Bronchial epithelial cell (primary cell): ENCODE data around the gene IL2RA. TPM values are rescaled to one million over a fixed set of nuclear protein-coding genes. Genes with fewer than 3 reads are reported as not detected.

Source experiments
- DNase-seq: peaks from one replicate; pipeline ENCODE4 v3.0.0-alpha.2; 2010; ENCODE audit warnings: low read depth
- FAIRE-seq: peaks from 2 replicates; lab custom pipeline; 2011; peaks lifted over from hg19 to GRCh38; lab: Jason Lieb, UNC
- H3K27me3 ChIP-seq: 2 replicates; pipeline ENCODE4 v1.5.1; 2011; ENCODE audit warnings: low read length; ENCODE audit not compliant: control insufficient read depth, insufficient read depth
- H3K36me3 ChIP-seq: 2 replicates; pipeline ENCODE4 v1.5.1; 2011; ENCODE audit warnings: low read length; ENCODE audit not compliant: control insufficient read depth, insufficient read depth
- H3K4me3 ChIP-seq: 2 replicates; pipeline ENCODE4 v1.5.1; 2011; ENCODE audit warnings: mild to moderate bottlenecking, low read depth, low read length, control low read depth
- total RNA-seq: library from RNA; depleted of rRNA; stranded (reverse); fragments of >200 nt; gene quantifications from 2 replicates; pipeline ENCODE4 v1.2.1, GENCODE V29; 2014
- TF ChIP-seq, protein P1 (sequence below): IDR thresholded peaks from 2 replicates; pipeline ENCODE4 v1.5.1; 2011; ENCODE audit warnings: mild to moderate bottlenecking, moderate library complexity, low read length, control low read depth, inconsistent platforms; ENCODE audit not compliant: insufficient read depth, severe bottlenecking

IL2RA gene
- total RNA-seq, 1 donor from 2014 or later = not detected

DNA sequence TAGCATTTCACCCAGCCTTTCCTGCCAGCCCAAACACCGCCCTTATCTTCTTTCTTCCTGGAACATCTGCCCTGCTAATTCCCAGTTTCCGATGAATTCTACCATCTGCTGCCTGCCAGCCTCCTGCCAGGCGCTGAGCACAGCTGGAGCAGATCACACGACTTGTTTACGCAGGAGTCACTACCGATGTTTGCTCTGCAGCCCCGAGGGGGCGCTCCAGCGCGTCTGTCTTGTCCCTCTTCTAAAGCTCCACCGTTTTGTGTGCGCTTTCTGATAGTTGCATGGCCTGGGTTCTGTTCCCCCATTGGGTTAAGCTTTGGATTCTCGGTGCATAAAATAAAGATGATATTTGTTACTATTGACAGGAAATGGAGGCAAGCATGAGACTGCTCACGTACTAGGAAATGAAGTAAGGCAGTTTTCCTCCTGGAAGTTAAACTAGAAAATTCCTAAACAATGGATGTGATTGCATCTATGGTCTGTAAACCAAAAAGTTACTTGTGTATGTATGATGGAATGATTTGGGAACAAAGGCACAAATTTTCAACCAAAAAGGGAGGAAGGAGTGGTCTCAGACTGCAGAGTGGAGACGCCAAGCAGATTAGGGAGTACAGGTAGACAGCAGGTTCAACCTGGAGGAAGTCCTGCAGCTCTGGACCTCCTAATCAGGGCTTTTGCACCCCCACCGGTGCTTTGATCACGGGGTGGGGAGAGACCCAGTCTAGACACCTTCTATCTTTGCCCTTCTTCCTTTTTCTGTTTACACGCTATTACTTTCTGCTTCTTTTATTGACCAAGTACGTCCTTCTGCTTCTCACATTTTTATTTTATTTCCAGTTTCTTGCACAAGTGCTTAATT, 24.4 kb upstream of the IL2RA start:
- no peak overlapping the region for H3K4me3 ChIP-seq
- H3K36me3 ChIP-seq = no peaks in the 10 kb centered on the region
- TF ChIP-seq, protein P1, sequence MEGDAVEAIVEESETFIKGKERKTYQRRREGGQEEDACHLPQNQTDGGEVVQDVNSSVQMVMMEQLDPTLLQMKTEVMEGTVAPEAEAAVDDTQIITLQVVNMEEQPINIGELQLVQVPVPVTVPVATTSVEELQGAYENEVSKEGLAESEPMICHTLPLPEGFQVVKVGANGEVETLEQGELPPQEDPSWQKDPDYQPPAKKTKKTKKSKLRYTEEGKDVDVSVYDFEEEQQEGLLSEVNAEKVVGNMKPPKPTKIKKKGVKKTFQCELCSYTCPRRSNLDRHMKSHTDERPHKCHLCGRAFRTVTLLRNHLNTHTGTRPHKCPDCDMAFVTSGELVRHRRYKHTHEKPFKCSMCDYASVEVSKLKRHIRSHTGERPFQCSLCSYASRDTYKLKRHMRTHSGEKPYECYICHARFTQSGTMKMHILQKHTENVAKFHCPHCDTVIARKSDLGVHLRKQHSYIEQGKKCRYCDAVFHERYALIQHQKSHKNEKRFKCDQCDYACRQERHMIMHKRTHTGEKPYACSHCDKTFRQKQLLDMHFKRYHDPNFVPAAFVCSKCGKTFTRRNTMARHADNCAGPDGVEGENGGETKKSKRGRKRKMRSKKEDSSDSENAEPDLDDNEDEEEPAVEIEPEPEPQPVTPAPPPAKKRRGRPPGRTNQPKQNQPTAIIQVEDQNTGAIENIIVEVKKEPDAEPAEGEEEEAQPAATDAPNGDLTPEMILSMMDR = peak; percentile 96
- FAIRE-seq (no peak), DNase-seq (peak; percentile 70)
- H3K27me3 ChIP-seq = no peaks in the 10 kb centered on the region

DNA sequence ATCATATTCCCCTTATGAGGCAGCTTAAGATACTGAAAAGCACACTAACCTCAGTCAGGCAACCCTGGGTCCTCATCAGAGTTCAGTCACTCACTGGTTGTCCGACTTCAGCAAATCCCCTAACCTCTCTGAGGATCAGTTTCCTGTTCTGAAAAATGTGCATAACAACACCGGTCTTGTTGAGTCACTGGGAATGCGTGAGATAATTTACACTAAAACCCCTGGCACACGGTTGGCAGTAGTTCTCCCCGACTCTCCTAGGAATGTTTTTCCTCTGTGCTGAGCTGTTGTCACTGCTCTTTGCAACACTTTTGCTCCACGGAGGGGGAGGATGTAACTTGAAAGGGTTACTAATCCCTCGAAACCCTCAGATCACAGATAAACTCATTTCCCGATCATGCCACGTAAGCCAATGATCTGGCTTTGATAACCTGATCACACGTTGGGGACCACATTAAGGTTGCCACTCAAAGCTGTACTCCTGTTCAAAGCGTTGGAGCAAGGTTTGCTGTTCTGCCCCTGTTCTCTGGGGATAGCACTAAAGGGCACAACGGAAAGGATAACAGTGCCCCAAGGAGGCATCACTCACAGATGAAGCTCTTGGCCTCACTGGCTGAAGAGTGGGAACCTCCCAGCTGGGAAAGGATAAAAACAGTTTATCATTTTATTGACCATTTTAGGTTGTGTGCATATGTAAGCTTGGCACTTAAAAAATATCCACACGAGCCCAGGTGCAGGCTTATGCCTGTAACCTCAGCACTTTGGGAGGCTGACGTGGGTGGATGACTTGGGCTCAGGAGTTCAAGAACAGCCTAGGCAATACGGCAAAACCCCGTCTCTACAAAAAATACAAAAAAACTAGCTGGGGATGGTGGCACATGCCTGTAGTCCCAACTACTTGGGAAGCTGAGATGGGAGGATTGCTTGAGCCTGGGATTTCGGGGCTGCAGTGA, 21.6 kb upstream of the IL2RA start:
- DNase-seq (peak; percentile 18), FAIRE-seq (peak; percentile 23)
- no peak overlapping the region for H3K4me3 ChIP-seq
- no peaks in the 10 kb centered on the region for H3K27me3 ChIP-seq
- no peaks in the 10 kb centered on the region for H3K36me3 ChIP-seq
- TF ChIP-seq, protein P1 = no peak

DNA sequence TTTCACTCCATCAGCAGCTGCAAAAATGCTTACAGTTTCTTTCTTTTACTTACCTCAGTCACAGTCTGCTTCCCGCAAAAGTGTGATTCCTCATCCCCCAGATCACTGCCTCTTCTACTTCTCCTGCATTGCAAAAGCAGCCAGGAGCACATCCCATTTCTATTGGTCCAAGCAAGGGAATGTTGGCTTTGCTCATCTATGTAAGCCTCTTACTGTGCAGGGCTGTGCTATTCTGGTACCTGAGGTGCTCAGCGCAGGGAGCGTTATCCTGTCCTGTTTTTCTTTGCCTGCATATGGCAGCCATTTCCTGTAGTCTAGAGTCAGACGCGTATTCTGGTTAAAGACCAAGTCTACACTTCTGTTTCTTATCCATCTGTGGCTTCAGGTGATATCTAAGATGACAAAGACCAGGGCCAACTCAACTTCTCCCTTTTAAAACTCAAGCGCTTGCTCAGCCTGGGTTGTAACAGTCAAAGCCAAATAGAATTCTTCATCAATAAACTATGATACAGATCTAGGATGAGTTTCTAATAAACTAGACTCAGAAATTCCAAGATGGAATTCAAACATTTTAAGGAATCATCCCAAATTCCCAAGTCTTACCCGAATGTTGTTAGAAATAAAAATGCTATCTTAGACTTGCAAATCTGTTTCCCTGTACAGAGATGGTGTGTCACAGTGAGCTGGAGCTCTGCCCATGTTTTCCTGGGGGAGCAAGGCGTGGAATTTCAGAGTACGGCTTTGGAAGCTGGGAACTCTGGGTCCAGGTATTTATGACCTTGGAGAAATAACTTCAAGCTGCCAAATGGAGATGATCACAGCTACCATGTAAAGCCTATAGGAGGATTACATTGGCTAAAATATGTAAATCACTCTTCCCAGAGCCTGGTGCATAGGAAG, 20.6 kb upstream of the IL2RA start:
- TF ChIP-seq, protein P1 = no peak
- Histone ChIP-seq H3K4me3 (no peak overlapping the region), H3K27me3 (no peaks in the 10 kb centered on the region), H3K36me3 (no peaks in the 10 kb centered on the region)
- FAIRE-seq (no peak), DNase-seq (no peak)

DNA sequence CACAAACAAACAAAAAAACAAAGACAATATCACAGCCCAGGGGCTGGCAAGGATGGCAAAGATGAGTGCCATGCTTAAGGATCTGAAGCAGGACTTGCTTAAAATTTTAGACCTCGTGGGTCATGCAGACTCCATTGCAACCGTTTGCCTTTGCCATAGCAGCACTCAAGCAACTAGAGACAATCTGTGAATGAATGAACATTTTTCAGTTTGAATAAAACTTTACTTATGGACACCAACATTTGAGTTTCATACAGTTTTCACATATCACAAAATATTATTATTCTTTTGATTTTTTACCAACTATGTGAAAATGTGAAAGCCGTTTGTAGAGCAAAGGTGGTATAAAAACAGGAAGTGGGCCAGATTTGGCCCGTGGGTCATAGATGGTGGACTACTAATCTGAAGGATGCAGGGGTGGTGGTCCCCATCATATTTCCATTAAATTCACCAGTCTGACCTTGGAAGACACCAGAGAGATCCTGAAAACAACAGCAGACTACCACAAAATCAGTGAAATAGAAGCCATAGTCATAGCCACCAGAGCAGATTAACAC, 18.3 kb upstream of the IL2RA start:
- no peak overlapping the region for H3K4me3 ChIP-seq
- no peaks in the 10 kb centered on the region for H3K27me3 ChIP-seq
- TF ChIP-seq, protein P1 = no peak
- H3K36me3 ChIP-seq = no peaks in the 10 kb centered on the region
- FAIRE-seq (no peak), DNase-seq (no peak)

DNA sequence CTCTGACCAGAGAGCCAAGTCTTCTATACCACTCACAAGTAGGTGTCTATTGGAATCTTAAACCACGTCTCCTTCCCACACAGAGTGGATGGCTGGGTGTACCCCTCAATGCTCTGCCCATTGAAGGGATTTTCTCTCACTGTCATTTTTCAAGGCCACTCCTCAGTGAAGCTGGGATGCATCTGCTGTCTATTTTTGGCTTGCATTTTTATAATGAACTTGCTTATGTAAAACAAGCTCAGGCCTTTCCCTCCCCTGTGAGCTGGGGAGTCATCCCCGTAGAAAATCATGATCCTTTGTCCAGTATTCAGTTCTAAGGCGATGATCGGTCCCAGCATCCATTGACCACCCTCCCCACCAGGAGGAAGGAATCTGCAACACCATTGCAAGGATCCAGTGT, 16.9 kb upstream of the IL2RA start:
- FAIRE-seq = no peak
- H3K4me3 ChIP-seq = no peak overlapping the region

More for the DNA sequence above, 16.9 kb upstream of the IL2RA start:
- TF ChIP-seq, protein P1 = no peak
- Histone ChIP-seq H3K27me3 (no peaks in the 10 kb centered on the region), H3K36me3 (no peaks in the 10 kb centered on the region)
- no peak for DNase-seq
